CD14-positive monocyte (primary cell): ENCODE results near the gene RTN4R. TPM values are rescaled to one million over a fixed set of nuclear protein-coding genes. Genes with fewer than 3 reads are reported as not detected.

ENCODE experiments used
- DNase-seq, 3 donors: peaks; one replicate each; pipeline ENCODE4 v3.0.0-alpha.2; 2011 to 2022
- H2AFZ ChIP-seq: 2 replicates; pipeline ENCODE4 v1.6.0; 2012; ENCODE audit warnings: mild to moderate bottlenecking, low read depth, low read length, inconsistent platforms; ENCODE audit not compliant: insufficient read depth, poor library complexity, severe bottlenecking
- H3K27ac ChIP-seq, 2 donors: 1 replicate in 1 of 2; 2 replicates in 1 of 2; pipeline ENCODE4 v1.5.1; 2012 to 2013; ENCODE audit warnings: low read length in 2 of 2, control low read depth in 1 of 2, inconsistent platforms in 1 of 2, low read depth in 1 of 2, mild to moderate bottlenecking in 1 of 2
- H3K27me3 ChIP-seq, 2 donors: one replicate each; pipeline versions ENCODE4 v1.6.0 to v1.6.1; 2011 to 2013; ENCODE audit warnings: low read length in 2 of 2; ENCODE audit not compliant: control insufficient read depth in 2 of 2, insufficient read depth in 2 of 2
- H3K36me3 ChIP-seq, 2 donors: replicated peaks in 1 of 2; 1 replicate in 1 of 2; 2 replicates in 1 of 2; pipeline versions ENCODE4 v1.5.1 to v1.6.1; 2012 to 2013; ENCODE audit warnings: low read length in 2 of 2, control low read depth in 1 of 2, inconsistent platforms in 1 of 2, mild to moderate bottlenecking in 1 of 2; ENCODE audit not compliant: insufficient read depth in 2 of 2, control insufficient read depth in 1 of 2
- H3K4me1 ChIP-seq, 2 donors: 1 replicate in 1 of 2; 2 replicates in 1 of 2; pipeline versions ENCODE4 v1.5.1 to v1.6.1; 2012 to 2013; ENCODE audit warnings: low read length in 2 of 2, control low read depth in 1 of 2, inconsistent platforms in 1 of 2, mild to moderate bottlenecking in 1 of 2, moderate library complexity in 1 of 2; ENCODE audit not compliant: insufficient read depth in 2 of 2, control insufficient read depth in 1 of 2
- H3K4me2 ChIP-seq: replicated peaks from 2 replicates; pipeline ENCODE3; 2012; ENCODE audit warnings: low read length, moderate library complexity, mild to moderate bottlenecking; ENCODE audit not compliant: poor library complexity, severe bottlenecking; ENCODE audit errors: extremely low read depth
- H3K4me3 ChIP-seq, 3 experiments: fragments of 200-600 bp in 1 of 3; sonication (generic) in 1 of 3; replicated peaks in 1 of 3; 1 replicate in 2 of 3; 2 replicates in 1 of 3; pipeline ENCODE4 v1.5.1; 2011 to 2013; ENCODE audit warnings: low read length in 3 of 3, mild to moderate bottlenecking in 3 of 3, control low read depth in 2 of 3, low read depth in 2 of 3, inconsistent platforms in 1 of 3, moderate library complexity in 1 of 3
- H3K79me2 ChIP-seq: 2 replicates; pipeline ENCODE4 v1.6.0; 2012; ENCODE audit warnings: mild to moderate bottlenecking, control low read depth, inconsistent platforms, low read length, moderate library complexity; ENCODE audit not compliant: insufficient read depth
- H3K9ac ChIP-seq: 2 replicates; pipeline ENCODE4 v1.6.0; 2017; ENCODE audit warnings: low read length, mild to moderate bottlenecking; ENCODE audit not compliant: insufficient read depth, poor library complexity, severe bottlenecking
- H3K9me3 ChIP-seq, 2 donors: replicated peaks in 1 of 2; 1 replicate in 1 of 2; 2 replicates in 1 of 2; pipeline versions ENCODE4 v1.5.1 to v1.6.1; 2012 to 2013; ENCODE audit warnings: low read length in 2 of 2, control low read depth in 1 of 2; ENCODE audit not compliant: control insufficient read depth in 1 of 2, insufficient read depth in 1 of 2
- H4K20me1 ChIP-seq: 2 replicates; pipeline ENCODE4 v1.6.0; 2012; ENCODE audit warnings: mild to moderate bottlenecking, low read length, control low read depth, moderate library complexity; ENCODE audit not compliant: insufficient read depth
- H3K27ac Mint-ChIP-seq, 7 donors: one replicate each; pipeline ENCODE4 v1.8.0; 2020; ENCODE audit warnings: mild to moderate bottlenecking in 7 of 7, mixed read lengths in 7 of 7, moderate library complexity in 6 of 7, inconsistent platforms in 2 of 7
- H3K27me3 Mint-ChIP-seq, 3 donors: one replicate each; pipeline ENCODE4 v1.8.0; 2021 to 2022; ENCODE audit warnings: low read depth in 3 of 3, mild to moderate bottlenecking in 3 of 3, mixed read lengths in 3 of 3, moderate library complexity in 3 of 3, inconsistent platforms in 1 of 3
- H3K36me3 Mint-ChIP-seq, 2 donors: one replicate each; pipeline ENCODE4 v1.8.0; 2020; ENCODE audit warnings: mixed read lengths in 2 of 2, inconsistent platforms in 1 of 2, mild to moderate bottlenecking in 1 of 2
- H3K4me1 Mint-ChIP-seq: one replicate; pipeline ENCODE4 v1.8.0; 2020; ENCODE audit warnings: mild to moderate bottlenecking, mixed read lengths
- H3K4me3 Mint-ChIP-seq, 2 donors: one replicate each; pipeline ENCODE4 v1.8.0; 2020; ENCODE audit warnings: mild to moderate bottlenecking in 2 of 2, mixed read lengths in 2 of 2, moderate library complexity in 1 of 2
- H3K9me3 Mint-ChIP-seq, 7 donors: one replicate each; pipeline ENCODE4 v1.8.0; 2020 to 2022; ENCODE audit warnings: mixed read lengths in 7 of 7, mild to moderate bottlenecking in 6 of 7, moderate library complexity in 6 of 7, inconsistent platforms in 2 of 7
- CTCF ChIP-seq: fragments of 200-600 bp; IDR thresholded peaks from one replicate; pipeline ENCODE4 v1.8.0; 2022; ENCODE audit warnings: antibody characterized with exemption, mild to moderate bottlenecking
- WGBS: methylation state at CpG from one replicate; pipeline ENCODE4 v1.1.5; 2013; ENCODE audit warnings: missing lambda C conversion rate; ENCODE audit not compliant: insufficient coverage; 5-methylcytosine and 5-hydroxymethylcytosine counted together
- intact Hi-C, 2 donors: fragments of 100-400 bp; cut with micrococcal nuclease; formaldehyde crosslinking; loops; one replicate each; pipeline versions ENCODE4 v1.15.0 to v1.15.1; 2023
- polyA plus RNA-seq, 3 donors: library from polyadenylated mRNA; depleted of rRNA in 1 of 3; unstranded in 2 of 3; stranded (reverse) in 1 of 3; fragments of 300-500 nt in 2 of 3; fragments of >200 nt in 1 of 3; fragmentation: Illumina TruSeq in 2 of 3; gene quantifications; 1 replicate in 2 of 3; 2 replicates in 1 of 3; pipeline ENCODE4 v1.2.3, GENCODE V29; 2012 to 2021

Gene RTN4R
- polyA plus RNA-seq, 3 donors, result not detected

- no peak for TF ChIP-seq CTCF
- Histone ChIP-seq H3K4me1 (peaks cover 15 to 23% of the 10 kb centered on the region in 2 donors), H2AFZ (no peak overlapping the region), H3K27ac (no peak overlapping the region), H4K20me1 (no peaks in the 10 kb centered on the region), H3K27me3 (no peaks in the 10 kb centered on the region), H3K4me3 (no peak overlapping the region), H3K79me2 (peaks cover 11% of the 10 kb centered on the region), H3K9ac (no peak overlapping the region), H3K36me3 (no peaks in the 10 kb centered on the region), H3K4me2 (no peak overlapping the region), H3K9me3 (no peaks in the 10 kb centered on the region)
- WGBS, result 95% methylated on average over 7 of the region's 9 CpGs
- intact Hi-C loops, result no loop called here
- Mint-ChIP-seq H3K9me3 (no peaks in the 10 kb centered on the region), H3K4me3 (no peak overlapping the region), H3K36me3 (no peaks in the 10 kb centered on the region), H3K27me3 (peaks cover 0 to 6% (median 0%) of the 10 kb centered on the region in 3 donors), H3K4me1 (peaks cover 21% of the 10 kb centered on the region), H3K27ac (no peak overlapping the region)
- no peak for DNase-seq
These were observed 57.6 kb downstream of the RTN4R start for GRCh38 chr22:20210473-20211059.

GRCh38 chr22:20209761-20210250, 58.3 kb downstream of the RTN4R start:
- H3K9me3 ChIP-seq, result no peaks in the 10 kb centered on the region
- H3K9ac ChIP-seq, result no peak overlapping the region
- H3K4me1 Mint-ChIP-seq, result peaks cover 23% of the 10 kb centered on the region
- no peaks in the 10 kb centered on the region for H3K27me3 ChIP-seq
- no peaks in the 10 kb centered on the region for H4K20me1 ChIP-seq
- no peak overlapping the region for H3K27ac Mint-ChIP-seq
- no peak overlapping the region for H3K4me2 ChIP-seq
- peaks cover 0 to 6% (median 0%) of the 10 kb centered on the region in 3 donors for H3K27me3 Mint-ChIP-seq
- H3K36me3 Mint-ChIP-seq, result no peaks in the 10 kb centered on the region
- no peak overlapping the region for H3K4me3 Mint-ChIP-seq
- peaks cover 17 to 27% of the 10 kb centered on the region in 2 donors for H3K4me1 ChIP-seq
- H3K79me2 ChIP-seq, result peaks cover 11% of the 10 kb centered on the region
- no peak for DNase-seq
- no peak overlapping the region for H3K4me3 ChIP-seq
- no peak for TF ChIP-seq CTCF
- no peaks in the 10 kb centered on the region for H3K9me3 Mint-ChIP-seq
- no peaks in the 10 kb centered on the region for H3K36me3 ChIP-seq
- H3K27ac ChIP-seq, result no peak overlapping the region
- 96% methylated on average over 11 of the region's 11 CpGs for WGBS
- intact Hi-C loops, result no loop called here
- no peak overlapping the region for H2AFZ ChIP-seq
